Kidney (tissue), 14 donors: ENCODE data around the gene NEK6. TPM values are rescaled to one million over a fixed set of nuclear protein-coding genes. Genes with fewer than 3 reads are reported as not detected.

ENCODE experiments used
- DNase-seq, 5 donors: peaks; one replicate each; pipeline ENCODE4 v3.0.0-alpha.2; 2013 to 2020
- FAIRE-seq: peaks from 2 replicates; lab custom pipeline; 2012; peaks lifted over from hg19 to GRCh38; lab: Jason Lieb, UNC
- H3K27ac ChIP-seq, 2 donors: one replicate each; pipeline ENCODE4 v1.7.0; 2013; ENCODE audit warnings: low read depth in 2 of 2, low read length in 2 of 2, inconsistent platforms in 1 of 2
- H3K27me3 ChIP-seq: one replicate; pipeline ENCODE4 v1.7.1; 2013; ENCODE audit warnings: low read length, inconsistent platforms; ENCODE audit not compliant: control insufficient read depth, insufficient read depth
- H3K36me3 ChIP-seq, 3 donors: one replicate each; pipeline versions ENCODE4 v1.7.0 to v1.7.1; 2013; ENCODE audit warnings: low read length in 3 of 3, control low read depth in 1 of 3, inconsistent platforms in 1 of 3; ENCODE audit not compliant: insufficient read depth in 3 of 3, control insufficient read depth in 2 of 3
- H3K4me1 ChIP-seq, 3 donors: one replicate each; pipeline versions ENCODE4 v1.7.0 to v1.7.1; 2013; ENCODE audit warnings: low read length in 3 of 3, inconsistent platforms in 1 of 3, low read depth in 1 of 3; ENCODE audit not compliant: control insufficient read depth in 2 of 3, insufficient read depth in 2 of 3
- H3K4me3 ChIP-seq, 3 donors: one replicate each; pipeline versions ENCODE4 v1.7.0 to v1.8.1; 2013; ENCODE audit warnings: low read length in 3 of 3, control low read depth in 1 of 3, inconsistent platforms in 1 of 3
- H3K9ac ChIP-seq, 3 donors: one replicate each; pipeline versions ENCODE4 v1.7.0 to v1.7.1; 2013; ENCODE audit warnings: low read length in 3 of 3, control low read depth in 1 of 3, inconsistent platforms in 1 of 3
- H3K9me3 ChIP-seq, 3 donors: one replicate each; pipeline versions ENCODE4 v1.7.0 to v1.7.1; 2013; ENCODE audit warnings: low read length in 3 of 3, control low read depth in 1 of 3, inconsistent platforms in 1 of 3; ENCODE audit not compliant: control insufficient read depth in 2 of 3, insufficient read depth in 1 of 3
- CTCF ChIP-seq: IDR thresholded peaks from 3 replicates; pipeline ENCODE4 v1.5.1; 2012; ENCODE audit warnings: mild to moderate bottlenecking, moderate library complexity, borderline replicate concordance; ENCODE audit not compliant: insufficient read depth; ENCODE audit errors: extremely low read depth
- intact Hi-C: fragments of 100-400 bp; cut with DNase I; formaldehyde crosslinking; loops from one replicate; pipeline ENCODE4 v1.11.1; 2022
- polyA plus RNA-seq: library from polyadenylated mRNA; stranded (reverse); fragments of 350-450 nt; fragmentation: Illumina TruSeq; extraction: RNeasy Lipid Tissue Mini Kit (QIAGEN cat#74804); gene quantifications from one replicate; pipeline ENCODE4 v1.2.3, GENCODE V29; 2014; ENCODE audit warnings: low read depth, low replicate concordance; ENCODE audit not compliant: insufficient read depth
- total RNA-seq: library from RNA; stranded (reverse); fragmentation: NEBNext Ultra II Directional; extraction: Animal tissue kit (Norgen Biotek cat#: 25700); gene quantifications from one replicate; pipeline ENCODE4 v1.2.1, GENCODE V29; 2021
- donor health status: control.
- donor health status: control.
- donor health status: control.
- donor health status: control.
- donor health status: control.
- donor health status: DM: yes; HTN: yes; CAD: no.
- donor health status: Normal renal cell carcinoma (clear cell type).

Gene NEK6
- total and polyA plus RNA-seq, 2 donors from 2014 or later: 14.9 to 82.1 TPM

GRCh38 chr9:124280176-124280691 lies 22.5 kb downstream of the NEK6 start:
- no peak for TF ChIP-seq CTCF
- Histone ChIP-seq H3K9ac (no peak overlapping the region), H3K27ac (peak overlapping the region; percentile 92 to 93), H3K27me3 (no peaks in the 10 kb centered on the region), H3K4me1 (peaks cover 0 to 44% (median 42%) of the 10 kb centered on the region in 3 donors), H3K9me3 (no peaks in the 10 kb centered on the region), H3K36me3 (no peaks in the 10 kb centered on the region), H3K4me3 (peak overlapping the region in 1 of 3 donors; percentile 15)
- FAIRE-seq: no peak
- intact Hi-C loops: no loop called here
- DNase-seq: peak in 2 of 5 donors; percentile 44 to 94

GRCh38 chr9:124281931-124282371 lies 24.2 kb downstream of the NEK6 start:
- Histone ChIP-seq H3K9me3 (no peaks in the 10 kb centered on the region), H3K27ac (peak overlapping the region; percentile 87 to 89), H3K9ac (peak overlapping the region in 1 of 3 donors; percentile 10), H3K4me3 (no peak overlapping the region), H3K27me3 (no peaks in the 10 kb centered on the region), H3K36me3 (no peaks in the 10 kb centered on the region), H3K4me1 (peaks cover 2 to 58% (median 57%) of the 10 kb centered on the region in 3 donors)
- TF ChIP-seq CTCF: no peak
- DNase-seq: no peak
- FAIRE-seq: no peak
- intact Hi-C loops: no loop called here

GRCh38 chr9:124282442-124283227 lies 24.9 kb downstream of the NEK6 start:
- DNase-seq (peak in 2 of 5 donors; percentile 66 to 93), FAIRE-seq (no peak)
- intact Hi-C loops: no loop called here
- Histone ChIP-seq H3K9me3 (no peaks in the 10 kb centered on the region), H3K4me1 (peaks cover 2 to 60% (median 58%) of the 10 kb centered on the region in 3 donors), H3K27me3 (no peaks in the 10 kb centered on the region), H3K4me3 (no peak overlapping the region), H3K36me3 (no peaks in the 10 kb centered on the region), H3K27ac (peak overlapping the region; percentile 87 to 89), H3K9ac (peak overlapping the region in 2 of 3 donors; percentile 10 to 19)
- no peak for TF ChIP-seq CTCF
